Activated naive CD4-positive, alpha-beta T cell treated with anti-CD3 and anti-CD28 coated beads, Interleukin-2, amount 10 ng/mL, durations not matched to agents 7 days and 5 days (primary cell): ENCODE measurements around the gene FADS2.

ENCODE experiments used
- CTCF ChIA-PET: fragments of 350-600 bp; sonication (Branson Sonifier 250); formaldehyde crosslinking; loops from one replicate; lab custom pipeline; 2021; ENCODE audit warnings: antibody characterized with exemption; lab: Charles Lee
- DNase-seq: peaks from one replicate; pipeline ENCODE4 v3.0.0-alpha.2; 2020
- H3K27ac Mint-ChIP-seq: one replicate; pipeline ENCODE4 v1.8.0; 2021; ENCODE audit warnings: mild to moderate bottlenecking, moderate library complexity, mixed read lengths
- H3K27me3 Mint-ChIP-seq: one replicate; pipeline ENCODE4 v1.8.0; 2021; ENCODE audit warnings: mild to moderate bottlenecking, mixed read lengths
- H3K36me3 Mint-ChIP-seq: one replicate; pipeline ENCODE4 v1.8.0; 2021; ENCODE audit warnings: mixed read lengths
- H3K4me1 Mint-ChIP-seq: one replicate; pipeline ENCODE4 v1.8.0; 2021; ENCODE audit warnings: mixed read lengths
- H3K4me3 Mint-ChIP-seq: one replicate; pipeline ENCODE4 v1.8.0; 2021; ENCODE audit warnings: mild to moderate bottlenecking, moderate library complexity, mixed read lengths
- H3K9me3 Mint-ChIP-seq: one replicate; pipeline ENCODE4 v1.8.0; 2021; ENCODE audit warnings: mixed read lengths

FADS2 gene

DNA sequence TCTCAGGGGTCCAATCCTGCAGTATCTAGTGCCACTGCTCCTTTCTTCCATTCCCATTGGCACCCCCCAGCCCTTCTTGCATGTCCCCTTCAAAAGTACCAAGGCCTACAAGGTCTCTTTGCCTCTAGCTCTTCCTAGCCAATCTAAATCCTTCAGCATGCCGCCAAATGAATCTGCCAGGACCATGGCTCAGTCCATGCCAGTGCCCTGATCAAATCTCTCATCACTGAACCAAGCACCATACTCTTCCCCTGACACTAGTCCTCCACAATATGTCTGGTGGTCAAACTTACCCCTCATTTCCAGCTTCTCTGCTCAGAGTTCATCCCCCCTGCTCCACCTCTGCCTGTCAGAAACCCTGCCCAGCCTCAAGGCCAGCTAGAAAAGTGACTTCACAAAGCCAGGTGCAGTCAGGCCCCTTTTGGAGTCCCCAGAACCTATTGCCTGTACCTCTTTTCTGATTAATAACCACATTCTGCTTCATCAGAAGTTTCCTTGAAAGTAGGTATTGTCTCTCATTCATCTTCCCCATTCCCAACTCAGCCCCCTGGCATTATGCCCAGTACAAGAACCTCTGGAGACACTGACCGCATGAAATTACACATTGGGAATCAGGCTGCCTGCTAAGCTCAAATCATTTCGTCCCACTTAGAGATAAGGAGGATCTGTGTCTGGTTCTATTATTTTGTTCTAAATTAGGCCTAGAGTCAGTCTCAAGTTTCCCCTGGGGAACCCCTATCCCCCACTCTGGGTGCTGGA is 24.0 kb upstream of the FADS2 start:
- Mint-ChIP-seq H3K4me3 (no peak overlapping the region), H3K36me3 (peaks cover 62% of the 10 kb centered on the region), H3K27ac (no peak overlapping the region), H3K9me3 (no peaks in the 10 kb centered on the region), H3K27me3 (no peaks in the 10 kb centered on the region), H3K4me1 (peaks cover 12% of the 10 kb centered on the region)
- DNase-seq, result no peak
- CTCF ChIA-PET, result interaction anchor here (1.1 kb wide), 1 partner anchor 12 kb away, joined by 4 read pairs; no protein-coding TSS in a partner anchor

DNA sequence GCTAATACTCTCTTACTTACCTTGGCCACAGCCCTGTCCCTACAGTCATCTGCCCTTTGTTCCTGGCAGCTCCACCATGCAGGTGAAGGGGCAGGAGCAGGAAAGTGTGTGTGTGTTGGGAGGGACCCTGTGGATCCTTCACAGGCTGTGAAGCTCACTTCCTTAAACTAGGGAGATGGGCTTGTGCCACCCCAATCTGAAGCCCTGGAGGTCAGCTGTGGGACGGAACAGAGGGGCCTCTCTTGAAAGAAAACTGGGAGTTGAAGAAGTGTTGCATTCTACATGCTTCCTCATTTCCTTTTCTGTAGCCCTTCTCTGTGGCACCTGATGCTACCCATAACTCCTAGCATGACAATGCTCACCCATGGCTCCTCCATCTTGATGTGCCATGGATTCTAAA is 23.0 kb upstream of the FADS2 start:
- CTCF ChIA-PET, result interaction anchor here (0.8 to 1.3 kb wide), 3 partner anchors 8 to 72 kb away, joined by 3 to 4 read pairs (median 3); no protein-coding TSS in a partner anchor
- H3K27ac Mint-ChIP-seq, result no peak overlapping the region
- peaks cover 60% of the 10 kb centered on the region for H3K36me3 Mint-ChIP-seq
- H3K4me3 Mint-ChIP-seq, result no peak overlapping the region
- H3K27me3 Mint-ChIP-seq, result no peaks in the 10 kb centered on the region
- H3K4me1 Mint-ChIP-seq, result peaks cover 4% of the 10 kb centered on the region
- no peaks in the 10 kb centered on the region for H3K9me3 Mint-ChIP-seq
- DNase-seq, result no peak

DNA sequence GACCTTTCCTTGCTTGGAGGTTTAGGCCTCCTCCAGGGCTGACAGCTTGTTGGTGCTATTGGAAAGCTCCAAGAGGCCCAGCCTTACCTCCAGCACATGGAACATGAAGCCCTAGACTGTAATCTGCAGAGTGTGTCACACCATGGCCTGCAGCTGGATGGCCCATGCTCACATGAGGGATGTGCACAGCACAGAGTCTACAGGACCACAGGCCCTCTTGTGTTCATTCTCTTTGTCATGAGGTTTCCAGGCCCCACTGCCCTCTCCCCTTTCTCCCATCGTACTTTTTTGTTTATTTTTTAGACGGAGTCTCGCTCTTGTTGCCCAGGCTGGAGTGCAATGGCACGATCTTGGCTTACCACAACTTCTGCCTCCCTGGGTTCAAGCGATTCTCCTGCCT is 21.3 kb upstream of the FADS2 start:
- no peaks in the 10 kb centered on the region for H3K27me3 Mint-ChIP-seq
- no peak overlapping the region for H3K4me3 Mint-ChIP-seq
- H3K9me3 Mint-ChIP-seq, result no peaks in the 10 kb centered on the region
- peaks cover 68% of the 10 kb centered on the region for H3K36me3 Mint-ChIP-seq
- CTCF ChIA-PET, result interaction anchor here (2.1 kb wide), 1 partner anchor 9 kb away, joined by 13 read pairs; no protein-coding TSS in a partner anchor
- H3K27ac Mint-ChIP-seq, result no peak overlapping the region
- H3K4me1 Mint-ChIP-seq, result no peaks in the 10 kb centered on the region
- DNase-seq, result no peak

DNA sequence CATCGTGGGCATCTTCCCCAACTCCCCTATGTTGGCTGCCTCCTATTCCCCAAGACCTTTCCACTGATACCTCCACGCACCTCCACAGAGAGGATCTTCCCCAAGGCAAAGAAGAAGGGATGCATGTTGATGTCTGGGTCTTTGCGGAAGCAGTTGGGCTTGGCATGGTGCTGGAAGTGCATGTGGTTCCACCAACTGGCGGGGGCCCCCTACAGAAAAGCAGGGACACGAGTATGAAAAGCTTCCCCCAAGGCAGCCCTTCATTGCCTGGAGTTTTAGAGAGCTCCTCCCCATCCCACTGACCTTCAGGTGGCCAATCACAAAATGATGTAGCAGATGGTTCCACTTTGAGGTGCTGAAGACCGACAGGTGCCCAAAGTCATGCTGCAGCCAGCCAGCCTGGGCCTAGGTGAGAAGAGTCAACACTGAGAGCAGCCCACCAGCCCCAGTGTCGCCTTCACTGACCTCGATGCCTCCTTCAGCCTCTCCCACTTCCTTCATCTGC is 17.4 kb upstream of the FADS2 start:
- Mint-ChIP-seq H3K4me1 (peaks cover 12% of the 10 kb centered on the region), H3K27me3 (peaks cover 13% of the 10 kb centered on the region), H3K4me3 (no peak overlapping the region), H3K27ac (no peak overlapping the region), H3K36me3 (peaks cover 72% of the 10 kb centered on the region), H3K9me3 (peaks cover 1% of the 10 kb centered on the region)
- no peak for DNase-seq
- CTCF ChIA-PET, result interaction anchor here (9.0 kb wide), 1 partner anchor 13 kb away, joined by 72 read pairs; no protein-coding TSS in a partner anchor

DNA sequence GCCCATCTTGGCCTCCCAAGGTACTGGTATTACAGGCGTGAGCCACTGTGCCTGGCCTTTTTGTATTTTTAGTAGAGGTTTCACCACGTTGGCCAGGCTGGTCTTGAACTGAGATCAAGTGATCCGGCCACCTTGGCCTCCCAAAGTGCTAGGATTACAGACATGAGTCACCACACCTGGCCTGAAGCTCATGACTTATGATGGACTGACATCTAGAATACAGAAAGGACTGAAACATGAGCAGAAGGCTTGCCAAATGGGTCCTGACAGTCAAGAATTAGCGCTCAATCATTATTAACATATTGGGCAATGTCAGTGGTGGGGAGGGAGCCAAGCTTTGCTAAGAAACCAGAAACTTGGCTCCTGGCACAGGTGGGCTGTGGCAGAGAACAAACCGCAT is 16.3 kb upstream of the FADS2 start:
- Mint-ChIP-seq H3K9me3 (peaks cover 1% of the 10 kb centered on the region), H3K27me3 (peaks cover 24% of the 10 kb centered on the region), H3K27ac (peak overlapping the region; percentile 3), H3K36me3 (peaks cover 71% of the 10 kb centered on the region), H3K4me3 (no peak overlapping the region), H3K4me1 (peaks cover 15% of the 10 kb centered on the region)
- no peak for DNase-seq
- CTCF ChIA-PET, result interaction anchor here (9.0 kb wide), 1 partner anchor 14 kb away, joined by 72 read pairs; no protein-coding TSS in a partner anchor

DNA sequence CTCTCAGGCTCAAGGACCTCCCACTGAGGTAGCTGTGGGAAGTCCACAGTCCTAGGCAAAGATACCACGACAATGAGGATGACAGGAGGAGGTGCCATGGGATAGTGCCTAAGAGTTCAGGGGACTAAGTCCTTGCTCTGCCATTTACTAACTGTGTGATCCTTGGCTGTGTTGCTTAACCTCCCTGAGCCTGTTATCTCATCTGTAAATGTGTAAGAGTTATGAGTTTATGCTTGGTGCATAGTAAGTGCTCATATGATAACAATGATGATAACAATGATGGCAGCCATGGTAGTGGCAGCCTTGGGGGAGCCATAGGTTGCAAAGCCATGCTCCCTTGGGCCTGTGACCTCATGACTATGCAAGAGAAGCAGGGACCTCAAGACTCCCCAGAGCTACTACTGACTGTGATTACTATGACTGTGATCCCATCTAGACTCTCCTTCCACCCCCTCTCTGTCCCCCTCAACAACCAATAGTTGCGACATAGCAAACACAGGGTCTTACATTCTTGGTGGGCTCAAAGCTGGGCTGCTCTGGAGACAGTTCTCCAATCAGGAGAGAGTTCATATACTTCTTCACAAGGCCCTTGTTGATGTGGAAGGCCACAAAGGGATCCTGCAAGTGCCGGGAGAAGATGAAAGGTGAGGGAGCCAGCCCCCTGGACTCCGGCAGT is 15.2 kb upstream of the FADS2 start:
- no peak for DNase-seq
- Mint-ChIP-seq H3K27ac (no peak overlapping the region), H3K4me1 (peaks cover 21% of the 10 kb centered on the region), H3K4me3 (no peak overlapping the region), H3K27me3 (peaks cover 34% of the 10 kb centered on the region), H3K9me3 (peaks cover 1% of the 10 kb centered on the region), H3K36me3 (peaks cover 64% of the 10 kb centered on the region)
- CTCF ChIA-PET, result interaction anchor here (9.0 kb wide), 1 partner anchor 15 kb away, joined by 72 read pairs; no protein-coding TSS in a partner anchor

DNA sequence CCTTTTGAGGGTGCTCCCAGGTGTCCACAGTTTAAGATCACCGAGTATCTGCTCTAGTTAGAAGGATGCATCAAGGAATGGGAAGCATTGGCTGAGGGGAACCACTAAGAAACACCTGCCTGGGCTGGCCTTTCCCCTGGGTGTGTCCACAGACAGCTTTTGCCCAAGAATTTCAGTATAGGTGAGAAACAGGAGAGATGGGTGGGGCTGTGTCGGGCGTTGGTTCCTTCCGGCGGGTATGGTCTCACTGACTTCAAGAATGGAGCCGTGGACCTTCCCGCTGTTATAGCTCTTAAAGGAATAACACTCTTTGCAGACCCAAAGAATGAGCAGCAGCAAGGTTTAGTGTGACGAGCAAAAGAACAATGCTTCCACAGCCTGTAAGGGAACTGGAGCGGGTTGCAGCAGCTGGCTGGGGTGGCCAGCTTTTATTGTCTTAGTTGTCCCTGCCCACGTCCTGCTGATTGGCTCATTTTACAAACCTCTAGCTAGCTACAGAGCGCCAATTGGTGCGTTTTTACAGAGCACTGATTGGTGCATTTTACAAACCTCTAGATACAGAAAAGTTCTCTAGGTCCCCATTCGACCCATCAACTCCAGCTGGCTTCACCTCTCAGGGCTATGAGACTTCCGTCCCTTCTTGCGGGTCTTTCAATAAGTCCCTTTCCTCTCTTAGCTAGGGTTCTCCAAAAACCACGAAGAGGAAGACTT is 13.7 kb upstream of the FADS2 start:
- Mint-ChIP-seq H3K27me3 (peaks cover 44% of the 10 kb centered on the region), H3K4me3 (peak overlapping the region; percentile 95), H3K4me1 (peaks cover 21% of the 10 kb centered on the region), H3K9me3 (peaks cover 1% of the 10 kb centered on the region), H3K27ac (peak overlapping the region; percentile 93), H3K36me3 (peaks cover 53% of the 10 kb centered on the region)
- peak; percentile 54 for DNase-seq
- CTCF ChIA-PET, result interaction anchor here (1.0 to 9.0 kb wide), 8 partner anchors 7 to 268 kb away, joined by 3 to 72 read pairs (median 4); partner anchors contain the start of genes FADS2 and FEN1

DNA sequence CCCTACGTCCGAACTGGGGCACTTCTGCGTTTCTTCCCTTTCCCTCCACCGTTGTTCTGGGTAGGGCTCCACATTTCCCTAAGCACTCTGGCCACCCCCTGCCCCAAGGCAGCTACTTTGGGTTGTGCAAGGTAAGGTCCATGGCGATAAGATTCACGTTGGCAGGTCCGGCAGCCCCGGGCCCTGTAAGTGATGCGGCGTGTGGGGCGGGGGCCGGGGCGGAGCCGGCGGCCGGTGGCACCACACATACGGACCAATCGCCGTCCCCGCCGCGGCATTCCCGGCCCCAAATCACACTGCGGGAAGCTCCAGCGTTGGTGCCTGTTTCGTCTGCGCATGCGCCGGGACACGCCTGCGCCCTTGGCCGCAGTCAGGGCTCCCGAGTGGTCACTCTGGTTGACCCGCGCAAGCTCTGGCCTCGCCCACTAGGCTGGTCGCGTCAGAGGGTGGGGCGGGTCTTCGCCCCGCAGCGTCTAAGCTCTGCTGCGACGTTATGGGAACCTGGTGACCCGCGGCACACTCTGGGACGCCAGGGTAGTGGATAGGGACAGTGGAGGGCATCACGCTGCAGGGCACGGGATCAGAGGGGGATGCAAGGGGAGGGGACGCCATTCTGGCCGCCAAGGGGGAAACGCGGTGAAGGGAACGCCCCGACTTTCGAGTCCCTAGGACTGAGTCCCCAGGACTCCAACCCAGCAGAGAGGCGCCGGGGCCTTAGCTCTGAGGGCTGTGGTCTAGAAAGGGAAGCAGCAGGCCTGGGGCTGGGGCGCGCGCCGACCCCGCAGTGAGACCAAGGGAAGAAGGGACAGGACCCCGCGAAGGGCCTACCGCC is 12.9 kb upstream of the FADS2 start:
- H3K36me3 Mint-ChIP-seq, result peaks cover 48% of the 10 kb centered on the region
- peak; percentile 74 for DNase-seq
- H3K9me3 Mint-ChIP-seq, result peaks cover 1% of the 10 kb centered on the region
- CTCF ChIA-PET, result interaction anchor here (0.8 to 9.0 kb wide), 10 partner anchors 8 to 267 kb away, joined by 3 to 72 read pairs (median 4); partner anchors contain the start of genes FADS2 and FEN1
- peak overlapping the region; percentile 93 for H3K27ac Mint-ChIP-seq
- H3K27me3 Mint-ChIP-seq, result peaks cover 48% of the 10 kb centered on the region
- peaks cover 21% of the 10 kb centered on the region for H3K4me1 Mint-ChIP-seq
- H3K4me3 Mint-ChIP-seq, result peak overlapping the region; percentile 95

DNA sequence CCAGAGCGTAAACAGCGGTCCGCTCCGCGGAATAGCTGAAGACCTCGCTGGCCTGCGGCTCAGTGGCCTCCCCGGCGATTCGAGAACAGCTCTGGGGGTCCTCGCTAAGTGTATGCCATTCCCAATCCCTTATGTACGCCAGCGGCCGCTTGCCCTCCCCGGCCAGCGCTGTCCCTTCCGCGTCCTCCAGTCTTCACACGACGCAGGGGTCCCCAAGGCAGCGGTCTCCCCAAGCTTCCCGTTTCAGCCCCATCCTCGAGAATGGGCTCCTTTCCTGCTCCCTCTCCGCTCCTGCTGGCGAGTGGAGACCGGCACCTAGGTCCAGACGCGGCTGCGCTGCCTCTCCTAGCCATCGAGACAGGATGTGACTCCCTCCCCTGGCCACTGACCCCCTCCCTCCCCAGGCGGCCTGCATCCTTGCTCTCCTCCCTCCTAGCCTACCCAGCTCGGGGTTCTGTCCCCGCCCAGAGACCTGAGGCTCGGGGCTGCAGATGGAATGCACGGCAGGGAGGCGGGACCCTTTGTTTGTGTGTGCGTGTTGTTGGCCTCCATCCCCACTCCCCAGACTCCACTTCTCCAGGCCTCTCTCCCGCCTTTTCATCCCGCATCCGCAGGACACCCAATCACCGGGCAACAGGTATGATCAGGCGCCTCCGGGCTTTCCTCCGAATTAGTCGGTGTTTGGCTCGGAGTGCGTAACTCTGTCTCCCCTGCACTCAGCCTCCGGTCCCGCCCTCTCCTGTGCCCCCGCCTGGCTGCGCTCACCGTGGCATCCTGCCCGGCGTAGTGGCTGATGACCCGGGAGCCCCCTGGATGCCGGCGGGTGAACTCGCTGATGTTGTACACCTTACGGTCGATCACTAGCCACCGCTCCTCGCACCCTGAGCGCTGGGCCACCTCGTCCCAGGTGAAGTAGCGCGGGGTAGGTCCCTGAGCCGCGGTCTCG is 12.0 kb upstream of the FADS2 start:
- Mint-ChIP-seq H3K4me1 (peaks cover 21% of the 10 kb centered on the region), H3K4me3 (peak overlapping the region; percentile 95), H3K27me3 (peaks cover 53% of the 10 kb centered on the region), H3K36me3 (peaks cover 40% of the 10 kb centered on the region), H3K27ac (peak overlapping the region; percentile 93), H3K9me3 (peaks cover 1% of the 10 kb centered on the region)
- CTCF ChIA-PET, result interaction anchor here (0.8 to 9.0 kb wide), 7 partner anchors 8 to 81 kb away, joined by 4 to 72 read pairs (median 5); partner anchors contain the start of genes FADS2 and FEN1
- peak; percentile 82 for DNase-seq

DNA sequence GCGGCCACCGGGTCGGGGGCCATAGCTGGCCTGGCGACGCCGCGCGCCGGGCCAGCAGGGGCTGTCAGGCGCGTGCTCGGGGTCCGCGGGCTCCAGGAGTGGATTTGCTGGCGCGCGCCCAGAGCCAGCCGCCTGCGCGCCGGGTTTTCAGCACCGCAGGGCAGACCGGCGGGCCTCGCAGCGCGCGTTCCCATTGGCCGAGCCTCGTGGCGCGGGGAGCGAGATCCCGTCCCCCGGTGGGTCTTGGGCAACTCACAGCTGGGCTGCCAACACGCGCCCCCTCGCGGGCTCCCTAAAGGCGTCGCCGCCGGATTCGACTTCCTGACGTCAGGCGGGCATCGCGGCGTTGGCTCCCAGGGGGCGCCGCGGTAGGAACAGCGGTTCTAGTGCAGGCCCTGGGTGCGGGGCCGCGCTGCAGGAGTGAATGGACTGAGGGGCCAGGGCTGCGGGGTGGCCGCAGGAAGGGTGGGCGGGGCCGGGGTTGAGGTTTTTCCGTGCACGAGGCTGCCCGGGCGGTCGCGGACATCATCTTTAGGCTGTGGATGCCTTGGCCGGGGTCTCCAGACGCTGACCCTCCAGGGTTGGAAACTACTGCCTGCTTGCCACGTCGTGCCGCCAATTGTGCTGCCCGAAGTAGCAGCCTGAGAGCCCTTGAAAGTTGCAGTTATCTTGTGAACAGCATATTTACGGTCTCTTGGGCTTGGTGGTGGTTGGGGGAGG is 11.2 kb upstream of the FADS2 start, which contains the start of gene FADS1:
Gene FADS1 (minus strand): TSS at position 268 of the 720 bp plus-strand sequence. CDS start 74 bp downstream, at position 194.
- H3K27ac Mint-ChIP-seq, result peak within 1 kb of the TSS; percentile 93
- peak within 1 kb of the TSS; percentile 95 for H3K4me3 Mint-ChIP-seq
- H3K27me3 Mint-ChIP-seq, result peaks cover 56% of the 10 kb centered on the region
- CTCF ChIA-PET, result interaction anchor here (2.7 to 9.0 kb wide), 3 partner anchors 12 to 19 kb away, joined by 7 to 72 read pairs (median 20); partner anchors contain the start of gene FADS2
- peaks cover 33% of the 10 kb centered on the region for H3K36me3 Mint-ChIP-seq
- peaks cover 1% of the 10 kb centered on the region for H3K9me3 Mint-ChIP-seq
- H3K4me1 Mint-ChIP-seq, result peaks cover 21% of the 10 kb centered on the region
- peak; percentile 93 for DNase-seq

DNA sequence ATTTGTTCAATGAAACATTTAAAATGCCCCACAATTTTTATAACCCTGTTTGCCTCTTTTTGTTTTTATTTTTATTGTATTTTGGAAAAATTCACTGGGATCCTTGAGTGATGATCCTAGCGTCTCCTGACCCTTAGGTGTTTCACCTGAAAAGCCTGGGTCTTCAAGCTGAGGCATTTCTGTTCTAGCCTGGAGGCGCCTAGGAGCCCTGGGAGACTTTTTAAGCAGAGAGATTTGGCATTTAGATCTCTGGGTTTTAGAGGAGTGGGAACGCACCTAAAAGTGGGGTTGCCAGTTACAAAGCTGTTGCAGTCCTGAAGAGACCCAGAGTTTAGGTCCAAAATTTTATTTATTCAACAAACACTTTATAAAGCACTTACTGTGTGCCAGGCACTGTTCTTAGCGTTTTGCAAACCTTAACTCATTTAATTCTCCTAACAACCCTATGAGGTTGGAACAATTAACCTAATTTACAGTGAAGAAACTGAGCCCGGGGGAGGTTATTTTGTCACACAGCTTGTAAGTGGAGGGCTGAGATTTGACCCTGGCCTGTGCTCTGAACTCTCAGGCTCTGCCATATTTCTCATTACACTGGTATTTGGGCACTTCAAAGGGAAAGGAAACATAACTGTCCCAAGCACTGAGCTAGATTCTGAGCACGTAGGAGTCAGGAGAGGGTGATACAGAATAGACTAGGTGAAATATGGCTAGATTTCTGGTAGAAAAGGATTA is 10.5 kb upstream of the FADS2 start:
- Mint-ChIP-seq H3K9me3 (peaks cover 1% of the 10 kb centered on the region), H3K27me3 (peaks cover 62% of the 10 kb centered on the region), H3K4me3 (peak overlapping the region; percentile 95), H3K27ac (no peak overlapping the region), H3K36me3 (peaks cover 27% of the 10 kb centered on the region), H3K4me1 (peaks cover 21% of the 10 kb centered on the region)
- CTCF ChIA-PET, result interaction anchor here (1.4 to 9.0 kb wide), 3 partner anchors 10 to 20 kb away, joined by 4 to 72 read pairs (median 20); partner anchors contain the start of gene FADS2
- DNase-seq, result no peak
